Urothelium cell line (cell line): ENCODE measurements around the gene INHBC.

ENCODE experiments used
- DNase-seq: peaks from one replicate; pipeline ENCODE4 v3.0.0; 2011; ENCODE audit warnings: low spot score, mixed read lengths
- FAIRE-seq: peaks from 2 replicates; lab custom pipeline; 2011; peaks lifted over from hg19 to GRCh38; lab: Jason Lieb, UNC

INHBC gene

DNA sequence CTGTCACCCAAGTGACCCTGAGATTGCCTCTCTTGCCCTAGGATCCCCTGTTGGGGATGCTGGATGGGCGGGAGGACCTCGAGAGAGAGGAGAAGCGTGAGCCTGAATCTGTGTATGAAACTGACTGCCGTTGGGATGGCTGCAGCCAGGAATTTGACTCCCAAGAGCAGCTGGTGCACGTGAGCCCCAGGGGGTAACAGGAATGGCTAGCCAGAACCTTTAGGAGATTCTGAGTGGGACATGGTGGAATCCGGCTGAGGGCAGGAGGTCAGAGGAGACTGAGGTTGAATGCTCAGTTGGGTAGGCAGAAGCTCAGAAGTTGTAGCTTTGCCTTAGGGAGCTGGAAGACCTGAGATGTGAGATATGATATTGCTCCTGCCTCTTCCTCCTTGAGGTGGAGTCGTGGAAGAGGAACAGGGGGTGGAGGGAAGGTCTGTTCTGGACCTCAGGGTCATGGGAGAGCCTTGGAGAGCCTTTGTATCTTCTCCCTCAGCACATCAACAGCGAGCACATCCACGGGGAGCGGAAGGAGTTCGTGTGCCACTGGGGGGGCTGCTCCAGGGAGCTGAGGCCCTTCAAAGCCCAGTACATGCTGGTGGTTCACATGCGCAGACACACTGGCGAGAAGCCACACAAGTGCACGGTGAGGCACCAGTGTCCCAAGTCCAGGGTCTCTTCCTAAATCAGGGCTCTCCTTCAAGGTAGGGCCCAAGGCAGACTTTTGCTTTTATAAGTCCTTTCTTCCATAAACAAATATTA, 31.3 kb downstream of the INHBC start:
- FAIRE-seq = no peak
- DNase-seq = no peak

DNA sequence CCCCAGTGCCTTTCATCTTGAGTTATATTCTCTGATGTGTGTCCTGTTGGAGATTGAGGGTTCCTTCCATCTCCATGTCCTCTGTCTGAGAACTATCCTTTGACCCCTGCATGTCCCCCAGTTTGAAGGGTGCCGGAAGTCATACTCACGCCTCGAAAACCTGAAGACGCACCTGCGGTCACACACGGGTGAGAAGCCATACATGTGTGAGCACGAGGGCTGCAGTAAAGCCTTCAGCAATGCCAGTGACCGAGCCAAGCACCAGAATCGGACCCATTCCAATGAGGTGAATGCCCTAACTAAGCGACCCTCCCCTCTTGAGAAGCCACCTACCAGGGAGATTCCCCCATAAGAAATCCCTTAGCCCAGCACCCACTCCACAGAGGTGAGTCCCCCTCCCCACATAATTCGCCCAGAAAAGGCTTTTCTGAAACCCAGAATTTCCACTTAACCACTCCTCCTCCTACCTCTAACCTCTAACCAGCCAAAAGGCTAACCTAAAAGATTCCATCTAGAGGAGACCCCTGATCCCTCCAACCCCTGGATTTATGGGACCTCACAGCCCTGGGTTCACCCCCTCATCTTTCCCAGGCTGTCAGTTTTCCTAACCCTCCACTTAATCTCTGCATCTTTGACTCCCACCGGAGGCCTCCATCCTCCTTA, 32.8 kb downstream of the INHBC start:
- FAIRE-seq (no peak), DNase-seq (no peak)

DNA sequence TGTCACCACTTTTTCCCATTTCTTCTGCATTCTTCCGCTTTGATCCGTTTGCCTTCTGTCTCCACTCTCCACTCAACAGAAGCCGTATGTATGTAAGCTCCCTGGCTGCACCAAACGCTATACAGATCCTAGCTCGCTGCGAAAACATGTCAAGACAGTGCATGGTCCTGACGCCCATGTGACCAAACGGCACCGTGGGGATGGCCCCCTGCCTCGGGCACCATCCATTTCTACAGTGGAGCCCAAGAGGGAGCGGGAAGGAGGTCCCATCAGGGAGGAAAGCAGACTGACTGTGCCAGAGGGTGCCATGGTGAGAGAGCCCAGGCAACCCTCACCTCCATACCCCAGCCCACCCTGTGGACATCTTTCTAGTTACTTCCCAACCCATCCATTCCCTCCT, 33.3 kb downstream of the INHBC start:
- FAIRE-seq (no peak), DNase-seq (no peak)

DNA sequence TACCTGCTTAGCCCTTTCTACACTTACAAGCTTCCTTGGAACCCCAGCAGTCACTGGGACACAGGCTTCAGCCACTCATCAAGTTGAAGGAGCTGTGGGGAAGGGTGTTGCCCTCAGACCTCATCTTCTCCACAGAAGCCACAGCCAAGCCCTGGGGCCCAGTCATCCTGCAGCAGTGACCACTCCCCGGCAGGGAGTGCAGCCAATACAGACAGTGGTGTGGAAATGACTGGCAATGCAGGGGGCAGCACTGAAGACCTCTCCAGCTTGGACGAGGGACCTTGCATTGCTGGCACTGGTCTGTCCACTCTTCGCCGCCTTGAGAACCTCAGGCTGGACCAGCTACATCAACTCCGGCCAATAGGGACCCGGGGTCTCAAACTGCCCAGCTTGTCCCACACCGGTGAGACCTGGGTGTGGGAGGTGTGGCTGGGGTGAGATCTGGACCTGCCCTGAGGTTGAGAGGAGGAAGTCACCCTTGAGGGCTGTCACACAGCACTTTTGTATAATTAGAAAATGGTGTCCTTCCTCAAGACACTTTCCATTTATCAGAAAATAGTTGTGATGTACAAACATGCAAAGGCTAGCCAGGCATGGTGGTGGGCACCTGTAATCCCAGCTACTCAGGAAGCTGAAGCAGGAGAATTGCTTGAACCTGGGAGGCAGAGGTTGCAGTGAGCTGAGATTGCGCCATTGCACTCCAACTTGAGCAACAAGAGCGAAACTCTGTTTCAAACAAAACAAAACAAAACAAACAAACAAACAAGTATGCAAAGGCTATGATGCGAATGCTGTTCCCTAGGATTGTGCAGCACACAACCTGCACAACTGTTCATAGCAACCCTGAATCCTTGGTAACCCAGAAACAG, 34.9 kb downstream of the INHBC start:
- no peak for FAIRE-seq
- DNase-seq = no peak

DNA sequence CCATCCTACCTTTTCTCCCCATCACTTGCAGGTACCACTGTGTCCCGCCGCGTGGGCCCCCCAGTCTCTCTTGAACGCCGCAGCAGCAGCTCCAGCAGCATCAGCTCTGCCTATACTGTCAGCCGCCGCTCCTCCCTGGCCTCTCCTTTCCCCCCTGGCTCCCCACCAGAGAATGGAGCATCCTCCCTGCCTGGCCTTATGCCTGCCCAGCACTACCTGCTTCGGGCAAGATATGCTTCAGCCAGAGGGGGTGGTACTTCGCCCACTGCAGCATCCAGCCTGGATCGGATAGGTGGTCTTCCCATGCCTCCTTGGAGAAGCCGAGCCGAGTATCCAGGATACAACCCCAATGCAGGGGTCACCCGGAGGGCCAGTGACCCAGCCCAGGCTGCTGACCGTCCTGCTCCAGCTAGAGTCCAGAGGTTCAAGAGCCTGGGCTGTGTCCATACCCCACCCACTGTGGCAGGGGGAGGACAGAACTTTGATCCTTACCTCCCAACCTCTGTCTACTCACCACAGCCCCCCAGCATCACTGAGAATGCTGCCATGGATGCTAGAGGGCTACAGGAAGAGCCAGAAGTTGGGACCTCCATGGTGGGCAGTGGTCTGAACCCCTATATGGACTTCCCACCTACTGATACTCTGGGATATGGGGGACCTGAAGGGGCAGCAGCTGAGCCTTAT, 35.8 kb downstream of the INHBC start:
- DNase-seq (no peak), FAIRE-seq (no peak)

GRCh38 chr12:57470970-57471656, 36.5 kb downstream of the INHBC start:
- DNase-seq (no peak), FAIRE-seq (no peak)

GRCh38 chr12:57471661-57472060, 37.1 kb downstream of the INHBC start:
- FAIRE-seq = no peak
- no peak for DNase-seq

DNA sequence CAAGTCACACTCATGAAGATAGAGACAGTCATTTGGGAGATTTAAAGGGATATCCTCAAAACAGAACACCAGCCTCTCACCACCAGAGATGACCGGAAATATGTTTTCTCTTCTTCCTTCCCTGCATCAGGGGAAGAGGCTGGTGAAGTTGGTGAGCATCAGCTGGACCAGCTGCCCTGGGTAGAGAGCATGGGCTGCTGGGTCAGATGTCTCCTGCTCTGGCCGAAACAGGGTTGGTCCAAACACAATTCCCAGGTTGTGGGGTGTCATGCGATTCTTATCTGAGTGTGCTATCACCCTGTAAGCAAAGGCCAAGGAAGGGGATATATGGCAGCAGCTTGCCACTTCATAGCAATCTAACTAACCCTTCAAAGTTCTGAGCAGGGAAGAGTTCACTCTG, 37.8 kb downstream of the INHBC start:
- FAIRE-seq = no peak
- DNase-seq = no peak

DNA sequence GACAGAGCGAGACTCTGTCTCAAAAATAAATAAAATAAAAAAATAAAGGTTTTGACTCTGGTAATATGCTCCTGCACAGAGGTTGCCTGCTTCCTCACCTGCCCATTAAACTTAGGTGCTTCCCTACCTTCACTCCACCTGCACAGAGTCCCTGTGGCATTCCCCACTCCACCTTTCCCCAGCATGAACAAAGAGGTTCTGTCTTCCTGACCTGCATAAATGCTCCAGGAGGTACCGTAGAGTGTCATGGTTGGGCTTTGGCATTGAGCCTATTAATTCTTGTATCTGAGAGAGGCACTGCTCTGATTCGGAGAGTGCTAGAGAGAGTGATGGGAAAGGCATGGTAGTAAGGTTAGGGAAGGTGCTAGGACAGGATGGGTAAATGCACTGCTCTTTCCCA, 38.8 kb downstream of the INHBC start:
- no peak for DNase-seq
- no peak for FAIRE-seq

DNA sequence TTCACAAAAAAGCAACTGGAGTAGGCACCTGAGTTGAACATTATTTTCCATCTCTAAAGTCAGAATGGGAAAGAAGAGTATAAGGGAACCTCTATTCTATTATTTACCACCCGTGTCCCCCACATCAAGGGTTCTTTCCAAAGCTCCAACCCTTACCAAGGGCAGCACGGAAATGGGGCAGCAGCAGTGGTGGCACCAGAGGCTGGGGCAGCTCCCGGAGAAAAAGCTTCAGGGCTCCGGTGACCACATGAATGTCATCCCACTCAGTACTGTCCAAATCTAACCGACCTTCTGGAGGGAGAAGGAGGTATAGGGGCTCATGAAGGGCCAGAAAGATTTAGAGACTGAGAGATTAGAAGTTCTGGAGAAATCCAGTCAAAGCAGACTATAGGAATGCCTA, 39.3 kb downstream of the INHBC start:
- no peak for DNase-seq
- no peak for FAIRE-seq

- no peak for DNase-seq
- no peak for FAIRE-seq
These were observed 39.8 kb downstream of the INHBC start for GRCh38 chr12:57474430-57474829.

DNA sequence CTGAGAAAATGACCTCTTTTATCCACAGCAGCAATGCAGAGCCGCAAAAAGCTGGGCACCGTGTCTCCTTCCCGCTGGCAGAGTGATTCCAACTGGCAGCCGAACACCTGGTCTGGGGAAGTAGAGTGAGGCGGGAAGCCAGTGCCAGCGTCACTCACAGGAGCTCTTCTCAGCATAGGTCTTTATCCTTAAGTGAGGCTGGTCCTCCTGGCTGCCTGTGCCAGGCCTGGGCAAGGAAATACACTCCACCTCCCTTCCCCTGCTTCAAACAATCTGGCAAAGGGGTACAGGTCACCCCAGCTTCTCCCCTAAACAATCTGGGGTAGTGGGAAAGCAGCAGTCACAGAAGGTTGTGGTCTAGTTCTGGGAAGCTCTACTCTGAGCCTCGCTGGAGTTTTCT, 40.3 kb downstream of the INHBC start:
- no peak for DNase-seq
- FAIRE-seq = no peak

- DNase-seq (no peak), FAIRE-seq (no peak)
These were observed 40.9 kb downstream of the INHBC start for GRCh38 chr12:57475271-57476161.

DNA sequence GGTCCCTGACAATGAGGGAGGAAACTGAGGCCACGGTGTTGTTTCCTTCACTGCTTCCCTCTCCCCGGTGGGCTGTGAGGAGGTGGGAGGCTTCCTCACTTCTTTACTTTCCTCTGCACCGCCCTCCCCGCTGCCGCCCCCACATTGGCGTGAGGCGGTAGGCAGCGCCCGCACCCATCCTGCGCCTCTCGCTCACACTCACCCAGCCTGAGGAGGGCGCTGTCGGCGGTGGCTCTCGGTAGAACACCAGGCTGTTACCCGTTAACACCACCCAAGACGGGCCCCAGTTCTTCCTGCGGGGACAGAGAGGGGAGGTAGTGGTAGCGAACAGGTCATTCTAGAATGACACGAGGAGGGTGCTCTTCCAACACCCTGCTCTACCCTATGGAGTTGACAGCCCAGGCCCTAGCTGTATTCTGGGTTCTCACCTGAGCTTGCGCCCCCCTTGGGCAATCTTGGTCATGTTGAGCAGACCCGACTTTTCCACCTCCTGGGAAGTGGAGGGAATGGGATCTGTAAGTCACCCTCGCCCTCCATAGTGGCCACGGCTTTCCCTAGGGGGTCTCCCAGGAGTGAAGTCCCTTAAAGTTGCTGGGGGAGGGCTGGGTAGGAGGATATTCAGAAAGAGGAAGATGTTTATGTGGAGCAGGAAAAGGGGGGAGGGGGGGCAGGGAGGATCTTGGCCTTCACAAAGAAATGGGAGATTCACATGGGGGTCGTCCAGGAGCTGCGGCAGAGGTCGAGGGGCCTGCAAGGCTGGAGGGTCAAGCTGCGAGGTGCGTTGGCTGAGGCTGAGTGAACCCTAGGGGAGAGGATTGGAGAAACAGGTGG, 41.8 kb downstream of the INHBC start:
- DNase-seq (no peak), FAIRE-seq (no peak)

GRCh38 chr12:57476993-57477709, 42.6 kb downstream of the INHBC start:
- FAIRE-seq = no peak

DNA sequence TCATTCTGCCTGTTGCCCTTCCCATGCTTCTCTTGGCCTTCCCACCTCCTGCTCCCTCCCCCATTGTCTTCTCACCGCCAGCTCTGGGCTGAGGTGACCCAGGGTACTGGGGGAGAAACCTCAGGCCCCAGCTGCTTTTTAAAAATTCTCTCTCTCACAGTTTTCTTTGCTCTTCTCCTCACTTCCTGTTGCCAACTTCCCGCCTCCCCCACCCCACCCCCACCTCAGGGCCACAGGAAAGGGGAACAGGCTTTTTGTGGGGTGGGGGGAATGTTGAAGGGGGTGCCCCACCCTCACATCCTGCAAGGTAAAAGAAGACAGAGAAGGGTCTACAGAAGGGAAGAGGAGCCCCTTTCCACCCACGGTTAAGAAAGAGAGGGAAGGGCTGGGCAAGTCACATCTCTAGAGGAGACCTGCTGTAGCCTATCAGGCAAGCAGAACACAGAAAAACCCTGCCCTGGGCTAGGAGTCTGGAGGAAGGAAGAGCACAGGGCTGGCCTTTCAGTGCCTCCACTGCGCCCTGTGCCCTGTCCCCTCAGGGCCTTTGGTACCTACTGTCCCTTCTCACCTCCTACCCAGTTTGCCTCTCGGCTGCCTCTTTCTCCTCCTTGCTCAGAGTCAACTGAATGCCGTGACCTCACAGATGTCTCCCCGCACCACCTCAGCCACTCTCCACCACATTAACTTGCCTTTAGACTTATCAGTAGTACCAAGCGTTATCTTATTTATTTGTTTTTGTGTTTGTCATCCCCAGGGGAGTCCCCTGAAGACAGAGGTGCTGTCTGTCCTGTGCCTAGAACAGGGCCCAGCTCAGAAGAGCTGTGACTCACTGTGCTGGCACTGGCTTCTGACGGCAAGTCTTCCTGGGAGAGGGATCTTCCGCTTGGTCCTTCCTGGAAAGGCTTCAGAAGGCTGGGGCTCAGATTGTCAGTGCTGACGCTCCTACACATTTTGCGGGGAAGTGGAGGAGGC, 43.4 kb downstream of the INHBC start:
- DNase-seq (no peak), FAIRE-seq (no peak)

More at GRCh38 chr12:57476993-57477709, 42.6 kb downstream of the INHBC start:
- DNase-seq = no peak

DNA sequence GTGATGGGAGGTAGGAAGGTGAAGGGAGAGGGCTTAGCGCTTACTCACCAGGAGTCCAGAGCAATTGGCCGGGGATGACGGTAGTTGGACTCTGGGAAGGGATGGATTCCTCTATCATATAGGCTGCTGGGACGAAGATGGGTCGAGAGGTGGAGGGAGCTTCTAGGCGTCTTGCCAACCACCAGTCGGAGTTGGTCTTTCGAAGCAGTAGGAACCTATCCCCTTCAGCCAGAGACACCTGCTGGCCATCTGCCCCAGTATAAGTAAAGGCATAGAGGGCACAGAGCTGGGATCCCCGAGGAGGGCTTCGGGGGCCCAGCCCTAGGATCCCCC, 44.4 kb downstream of the INHBC start:
- DNase-seq (no peak), FAIRE-seq (no peak)
